ENCODE measurements around the gene POLR2B.
"Not testable (repeated sequence)": the region's sequence is repeated elsewhere in the genome, so short reads cannot be mapped to it uniquely, and the experiment has no call there.

POLR2B gene

DNA sequence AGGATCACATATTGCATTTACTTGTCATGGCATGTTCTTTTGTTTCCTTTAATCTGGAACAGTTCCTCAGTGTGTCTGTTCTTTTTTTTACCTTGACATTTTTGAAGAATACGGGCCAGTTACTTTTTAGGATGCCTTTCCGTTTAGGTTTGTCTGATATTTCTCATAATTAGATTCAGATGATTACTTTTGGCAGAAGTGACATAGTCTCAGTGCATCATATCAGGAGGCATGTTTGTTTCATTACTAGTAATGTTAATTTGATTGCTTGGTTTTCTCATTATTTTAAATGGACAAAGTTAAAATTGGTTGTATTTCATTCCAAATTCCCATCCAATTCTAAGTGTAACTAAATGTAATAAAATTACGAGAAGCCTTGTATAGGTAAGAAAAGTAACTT lies 8.3 kb downstream of the POLR2B start:
- DNase-seq (ENCODE audit: low spot score): no peak

DNA sequence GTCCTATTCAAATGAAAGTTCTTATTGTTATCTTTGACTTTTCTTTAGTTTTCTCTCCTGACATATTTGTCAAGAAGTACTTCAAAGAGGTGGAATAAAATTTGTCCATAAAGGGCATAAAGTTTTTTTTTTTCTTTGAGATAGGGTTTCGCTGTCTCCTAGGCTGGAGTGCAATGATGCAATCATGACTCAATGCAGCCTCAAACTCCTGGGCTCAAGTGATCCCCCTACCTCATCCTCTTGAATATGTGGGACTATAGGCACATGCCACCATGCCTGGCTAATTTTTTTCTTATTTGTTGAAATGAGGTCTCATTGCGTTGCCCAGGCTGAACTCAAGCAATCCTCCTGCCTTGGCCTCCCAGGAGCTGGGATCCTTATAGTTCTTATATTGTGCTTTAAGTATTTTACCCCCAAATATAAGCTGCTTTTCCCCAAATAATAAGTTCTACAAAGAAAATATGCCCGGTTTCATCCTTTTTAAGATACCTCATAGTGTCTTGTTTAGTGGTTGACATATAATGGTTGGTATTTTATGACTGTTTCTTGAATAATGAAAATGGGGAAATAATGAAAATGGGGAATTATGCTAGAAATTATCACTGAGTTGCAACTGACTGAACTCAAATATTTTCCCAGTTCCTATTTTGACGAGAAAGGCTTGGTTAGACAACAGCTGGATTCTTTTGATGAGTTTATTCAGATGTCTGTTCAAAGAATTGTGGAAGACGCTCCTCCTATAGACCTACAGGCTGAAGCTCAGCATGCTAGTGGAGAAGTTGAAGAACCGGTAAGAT lies 11.6 kb downstream of the POLR2B start:
- no peak for DNase-seq (ENCODE audit: low spot score)

DNA sequence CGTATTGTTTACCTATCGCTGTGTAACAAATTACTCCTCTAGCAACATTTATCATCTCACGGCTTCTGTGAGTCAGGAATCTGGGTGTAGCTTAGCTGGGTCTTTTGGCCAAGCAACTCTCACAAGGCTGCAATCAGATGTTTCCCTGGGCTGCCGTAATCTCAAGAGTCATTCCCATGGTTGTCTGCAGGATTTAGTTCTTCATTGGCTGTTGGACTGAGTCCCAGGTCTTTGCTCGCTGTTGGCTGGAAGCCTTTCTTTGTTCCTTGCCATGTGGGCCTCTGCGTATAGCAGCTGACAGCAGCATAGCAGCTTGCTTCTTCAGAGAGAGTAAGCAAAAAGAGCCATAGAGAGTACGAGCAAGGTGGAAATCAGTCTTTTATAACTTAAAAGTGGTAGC lies 16.8 kb downstream of the POLR2B start:
- DNase-seq (ENCODE audit: low spot score): peak; percentile 64

DNA sequence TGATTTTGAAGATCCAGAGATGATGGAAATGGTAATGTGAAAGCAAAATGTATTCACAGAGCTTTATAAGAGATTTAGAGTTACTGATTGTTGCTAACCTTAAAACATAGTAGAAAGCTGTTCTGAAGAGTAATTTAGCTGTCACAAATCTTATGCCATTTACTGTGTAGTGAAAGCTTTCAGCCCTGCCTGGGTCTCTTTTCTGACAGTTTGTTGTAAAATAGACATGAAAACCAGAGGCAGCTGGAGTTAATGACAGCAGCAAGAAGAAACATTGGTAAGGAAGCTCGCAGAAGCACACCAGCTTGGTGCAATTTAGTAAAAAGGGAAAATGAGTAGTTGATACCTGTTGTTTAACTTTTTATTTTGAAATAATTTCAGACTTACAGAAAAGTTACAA lies 21.1 kb downstream of the POLR2B start:
- DNase-seq (ENCODE audit: low spot score): no peak

DNA sequence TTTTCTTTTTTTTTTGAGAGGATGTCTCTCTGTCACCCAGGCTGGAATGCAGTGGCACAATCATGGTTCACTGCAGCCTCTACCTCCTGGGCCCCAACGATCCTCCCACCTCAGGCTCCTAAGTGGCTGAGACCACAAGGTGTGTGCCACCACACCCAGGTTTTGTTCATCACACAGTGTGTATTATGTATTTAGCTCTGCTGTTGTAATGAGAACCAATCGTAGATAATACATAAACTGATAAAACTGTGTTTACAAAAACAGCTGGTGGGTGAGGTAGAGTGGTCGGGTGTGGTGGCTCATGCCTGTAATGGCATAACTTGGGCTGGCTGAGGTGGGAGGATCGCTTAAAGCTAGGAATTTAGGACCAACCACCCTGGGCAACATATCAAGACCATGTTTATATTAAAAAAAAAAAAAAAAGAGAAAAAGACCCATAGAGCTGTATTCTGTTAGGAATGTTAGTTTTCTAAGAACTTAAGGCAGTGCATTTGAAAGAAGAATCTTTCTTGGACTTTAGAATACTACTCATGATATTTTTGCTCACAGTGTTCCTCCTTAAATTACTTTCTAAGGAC lies 34.9 kb downstream of the POLR2B start:
- no peak for DNase-seq (ENCODE audit: low spot score)

DNA sequence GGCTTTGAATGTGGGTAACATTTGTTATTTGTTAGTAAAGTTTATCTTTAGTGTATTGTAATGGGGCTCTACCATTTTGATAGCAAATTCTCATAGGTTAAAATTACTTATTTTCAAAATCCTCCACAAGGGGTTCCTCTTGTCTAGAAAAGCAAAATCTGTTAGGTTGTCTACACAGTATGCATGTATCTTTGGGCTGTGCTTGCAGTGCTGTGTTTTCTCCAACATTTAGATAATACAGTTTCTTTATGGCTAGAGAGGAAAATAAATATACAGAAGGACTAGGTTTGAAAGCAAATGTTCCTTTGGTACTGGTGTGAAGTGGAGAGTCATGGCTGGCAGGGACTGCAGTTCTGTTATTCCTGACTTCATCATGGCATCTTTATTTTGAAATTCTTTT lies 40.3 kb downstream of the POLR2B start:
- no peak for DNase-seq (ENCODE audit: low spot score)

DNA sequence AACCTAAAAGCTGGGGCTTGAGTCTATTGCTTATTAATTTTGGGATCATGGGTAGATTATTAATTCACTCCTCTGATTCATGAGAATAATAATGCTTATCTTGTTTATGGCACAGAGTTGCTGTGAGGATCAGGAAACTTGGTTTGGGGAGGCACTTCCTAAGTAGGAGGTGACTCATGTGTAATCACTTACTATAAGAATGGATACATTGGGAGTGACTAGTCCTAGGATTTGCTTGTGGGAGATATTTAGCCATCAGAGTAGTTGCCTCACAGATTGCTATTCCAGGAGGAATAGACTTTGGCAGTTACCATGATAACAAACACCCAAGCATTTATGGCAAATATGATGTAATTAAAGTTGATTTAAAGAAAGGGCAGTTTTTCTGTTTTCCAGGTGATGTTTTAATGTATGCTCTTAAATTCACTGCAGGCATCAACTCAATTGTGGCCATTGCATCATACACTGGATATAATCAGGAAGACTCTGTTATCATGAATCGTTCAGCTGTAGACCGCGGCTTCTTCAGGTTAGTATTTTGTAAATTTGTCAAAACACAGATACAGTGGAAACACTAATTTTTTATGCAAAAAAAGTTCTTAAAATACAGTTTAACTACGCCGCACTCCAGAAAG lies 41.9 kb downstream of the POLR2B start:
- DNase-seq (ENCODE audit: low spot score): peak; percentile 89

DNA sequence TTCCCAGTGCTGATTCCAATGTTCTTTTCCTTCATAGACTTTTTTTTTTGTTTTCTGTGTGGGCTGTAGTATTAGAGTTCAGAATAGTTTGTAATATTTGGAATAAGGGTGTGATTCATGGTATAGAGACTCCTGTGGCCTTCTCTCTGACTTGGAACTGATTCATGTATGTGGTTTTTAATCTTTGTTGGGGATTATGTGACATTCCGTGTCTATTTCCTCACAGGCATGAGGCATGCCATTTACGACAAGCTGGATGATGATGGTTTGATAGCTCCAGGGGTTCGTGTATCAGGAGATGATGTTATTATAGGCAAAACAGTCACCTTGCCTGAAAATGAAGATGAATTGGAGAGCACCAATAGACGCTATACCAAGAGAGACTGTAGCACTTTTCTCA lies 44.4 kb downstream of the POLR2B start:
- DNase-seq (ENCODE audit: low spot score): no peak

DNA sequence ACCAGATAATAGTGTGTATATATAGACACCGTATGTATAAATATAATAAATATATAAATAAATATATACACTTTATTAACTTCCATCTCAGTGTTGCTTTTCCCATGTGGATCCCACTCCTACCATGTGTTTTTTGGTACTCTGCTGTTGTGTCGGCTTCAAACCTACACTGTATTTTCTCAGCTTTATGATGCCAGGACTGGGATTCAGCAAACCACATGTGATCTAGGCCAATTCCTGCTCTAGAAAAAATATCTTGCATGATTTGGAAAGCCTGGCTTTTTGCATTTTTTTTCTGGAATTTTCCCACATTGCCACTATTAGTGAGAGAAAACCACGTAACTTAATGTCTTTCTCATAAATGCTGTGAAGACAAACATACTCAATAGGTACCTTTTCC lies 55.8 kb downstream of the POLR2B start:
- DNase-seq (ENCODE audit: low spot score): no peak

DNA sequence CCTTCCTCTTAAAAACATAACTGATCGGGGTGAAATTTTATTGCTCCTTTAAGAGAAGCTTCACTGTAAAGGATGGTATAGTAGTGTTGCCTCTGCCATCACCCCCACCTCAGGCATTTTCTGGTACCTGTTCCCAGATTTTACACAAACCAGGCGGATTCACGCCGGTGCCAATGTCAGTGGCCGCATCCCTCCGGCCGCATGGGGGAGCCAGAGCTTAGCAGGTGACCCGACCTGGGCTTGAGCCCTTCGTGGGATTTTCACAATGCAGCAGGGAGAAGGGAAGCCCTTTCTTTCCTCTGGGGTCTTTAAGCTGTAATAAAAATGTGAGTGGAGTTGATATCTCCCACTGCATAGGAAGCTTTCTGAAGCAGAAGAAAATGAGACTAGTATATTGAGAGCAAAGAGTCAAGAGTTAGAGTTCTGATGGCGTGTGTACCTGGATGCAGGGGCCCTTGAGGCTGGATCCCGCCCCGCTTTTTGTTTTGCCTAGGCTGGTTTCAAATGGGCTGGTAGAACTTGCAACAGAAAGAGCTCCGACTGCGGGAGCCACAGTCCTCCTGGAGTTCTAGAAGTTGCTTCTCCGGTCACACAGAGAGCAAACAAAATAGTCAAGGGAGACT lies 59.4 kb downstream of the POLR2B start:
- peak; percentile 56 for DNase-seq (ENCODE audit: low spot score)

DNA sequence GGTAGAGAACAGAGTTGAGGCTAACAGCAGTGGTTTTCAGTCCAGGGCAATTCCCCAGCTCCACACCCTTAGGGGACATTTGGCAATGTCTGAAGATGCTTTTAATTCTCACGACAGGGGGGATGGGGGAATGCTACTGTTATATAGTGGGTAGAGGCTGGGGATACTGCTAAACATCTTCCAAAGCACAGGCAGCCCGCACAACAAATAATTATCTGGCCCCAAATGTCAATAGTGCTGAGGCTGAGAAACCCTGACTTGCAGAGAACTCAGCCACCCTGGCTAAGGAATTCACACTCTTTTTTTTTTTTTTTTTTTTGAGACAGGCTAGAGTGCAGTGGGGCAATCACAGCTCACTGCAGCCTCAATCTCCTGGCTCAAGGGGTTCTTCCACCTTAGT lies 60.6 kb downstream of the POLR2B start:
- DNase-seq (ENCODE audit: low spot score): no peak

DNA sequence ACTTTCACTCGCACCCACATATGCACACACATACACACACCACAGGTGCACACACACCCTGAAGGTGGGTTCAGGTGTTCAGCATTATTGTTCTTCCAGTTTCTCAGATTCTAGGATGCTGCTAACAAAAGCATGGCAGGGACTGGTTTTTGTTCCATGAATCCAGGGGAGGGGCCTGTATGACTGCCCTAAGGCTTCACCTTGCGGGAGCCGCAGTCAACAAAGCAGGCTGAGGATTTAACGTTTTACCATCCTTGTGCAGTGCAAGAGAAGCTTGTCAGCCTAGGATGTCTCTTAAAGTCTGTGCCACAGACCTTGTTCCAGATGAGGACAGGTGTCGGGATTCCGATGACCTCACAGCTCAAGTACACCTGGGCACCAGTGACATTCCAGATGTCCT lies 61.8 kb downstream of the POLR2B start:
- no peak for DNase-seq (ENCODE audit: low spot score)

DNA sequence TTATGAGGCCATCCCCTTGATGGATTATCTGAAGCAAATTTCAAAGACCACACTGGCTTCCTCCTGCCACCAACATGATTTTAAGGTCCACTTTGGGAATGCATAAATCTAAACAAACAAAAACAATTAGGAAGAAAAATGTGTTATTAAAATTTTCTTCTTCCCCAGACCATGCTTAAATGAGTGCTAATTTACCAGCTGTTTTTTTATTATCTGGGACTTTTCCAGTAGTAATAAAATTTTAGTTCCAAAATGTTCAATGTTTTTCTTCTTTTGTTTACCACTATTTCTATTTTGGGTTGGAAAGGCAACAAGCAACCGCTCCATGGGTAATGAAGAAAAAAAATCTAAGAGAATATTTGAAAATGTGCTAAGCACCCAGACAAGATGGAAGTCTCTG lies 62.3 kb downstream of the POLR2B start:
- no peak for DNase-seq (ENCODE audit: low spot score)

DNA sequence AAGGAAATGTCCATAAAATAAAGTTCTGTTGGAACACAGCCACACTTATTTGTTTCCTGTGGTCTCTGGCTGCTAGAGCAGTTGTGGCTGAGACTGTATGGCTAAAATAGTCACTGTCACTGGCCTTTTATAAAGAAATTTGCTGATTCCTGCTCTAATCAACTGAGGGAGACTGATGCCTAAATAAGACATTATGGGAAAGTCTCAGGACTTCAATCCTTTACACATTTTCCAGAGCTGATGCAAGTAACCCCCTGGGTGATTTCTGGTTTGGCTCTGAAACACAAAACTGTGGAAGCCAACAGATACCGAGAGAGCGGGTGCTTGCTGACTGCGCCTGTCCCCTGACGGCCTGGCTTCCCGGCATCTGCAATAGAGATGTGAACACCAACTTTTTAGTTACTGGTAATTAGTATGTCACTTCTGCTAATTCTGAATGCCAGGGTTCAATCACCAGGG lies 64.0 kb downstream of the POLR2B start:
- DNase-seq (ENCODE audit: low spot score): no peak

DNA sequence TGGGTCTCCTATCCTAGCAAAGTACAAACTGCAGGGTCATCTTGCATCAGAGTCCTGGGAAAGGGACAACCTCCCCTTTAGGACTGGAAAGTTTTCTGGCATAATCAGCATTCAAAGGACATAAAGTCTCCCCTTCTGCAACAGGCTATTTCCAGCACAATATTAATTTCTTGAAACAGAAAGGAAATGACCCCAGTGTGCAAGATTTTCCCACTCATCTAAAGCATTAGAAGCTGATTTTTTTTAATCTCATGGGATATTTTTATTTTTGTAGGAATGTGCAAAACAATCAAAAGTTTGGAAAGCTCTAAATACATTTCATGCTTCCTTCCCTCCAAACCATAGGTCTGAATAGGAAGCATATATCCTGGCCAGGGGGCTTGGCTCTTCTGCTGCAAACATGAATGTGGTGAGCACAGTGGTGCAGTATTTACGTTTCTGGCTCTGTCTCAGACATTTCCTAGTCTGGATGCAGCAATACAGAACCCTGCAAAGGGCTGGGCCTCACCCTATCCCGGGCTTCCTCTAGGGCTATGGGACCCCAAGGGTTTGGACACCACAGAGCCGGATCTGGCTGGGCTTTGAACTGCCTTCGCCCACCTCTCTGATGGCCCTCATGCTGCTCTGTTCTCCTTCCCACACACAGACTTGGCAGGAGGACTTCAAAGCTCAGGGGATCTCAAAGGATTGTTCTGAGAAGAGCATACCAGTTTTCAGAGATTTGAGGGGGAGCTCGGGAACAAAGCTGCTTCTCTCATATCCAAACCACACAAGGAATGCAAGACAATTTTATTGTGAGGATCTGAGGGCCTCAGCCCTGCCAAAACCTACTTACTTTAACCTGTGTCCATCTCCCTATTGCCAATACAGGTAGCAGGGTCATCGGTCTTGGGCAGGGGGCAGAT lies 64.9 kb downstream of the POLR2B start:
- peak; percentile 80 for DNase-seq (ENCODE audit: low spot score)

DNA sequence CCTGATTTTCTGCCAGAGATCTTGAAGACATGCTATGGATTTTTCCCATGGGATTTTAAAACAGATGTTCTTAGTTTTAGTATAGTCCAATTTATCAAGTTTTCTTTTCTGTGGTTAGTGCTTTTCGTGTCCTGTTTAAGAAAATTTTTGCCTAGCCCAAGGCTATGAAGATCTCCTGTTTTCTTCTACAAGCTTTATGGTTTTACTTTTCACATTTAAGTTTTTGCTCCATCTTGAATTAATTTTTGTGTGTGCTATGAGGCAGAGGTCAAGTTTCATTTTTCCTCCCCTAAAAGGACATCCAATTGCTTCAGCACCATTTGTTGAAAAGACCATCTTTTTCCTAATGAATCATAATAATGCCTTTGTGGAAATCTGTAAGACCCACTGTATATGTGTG lies 65.6 kb downstream of the POLR2B start:
- no peak for DNase-seq (ENCODE audit: low spot score)

DNA sequence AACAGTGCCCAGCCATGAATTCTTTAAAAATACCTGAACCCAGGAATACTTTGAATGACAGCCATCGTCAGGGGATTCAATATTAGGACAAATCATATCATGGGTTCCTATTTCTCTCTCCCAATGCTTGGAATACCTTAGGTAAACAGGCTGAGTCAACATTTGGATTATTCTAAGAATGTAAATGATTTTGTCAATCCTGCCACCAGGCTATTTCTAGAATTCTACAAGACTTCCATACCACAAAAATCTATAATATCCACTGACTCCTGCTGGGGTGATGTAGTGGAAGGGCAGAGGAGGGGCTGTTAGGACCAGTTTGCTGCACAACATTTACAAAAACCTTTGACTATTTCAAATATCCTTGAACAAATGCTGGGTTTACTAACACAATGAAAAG lies 66.3 kb downstream of the POLR2B start:
- DNase-seq (ENCODE audit: low spot score): no peak

DNA sequence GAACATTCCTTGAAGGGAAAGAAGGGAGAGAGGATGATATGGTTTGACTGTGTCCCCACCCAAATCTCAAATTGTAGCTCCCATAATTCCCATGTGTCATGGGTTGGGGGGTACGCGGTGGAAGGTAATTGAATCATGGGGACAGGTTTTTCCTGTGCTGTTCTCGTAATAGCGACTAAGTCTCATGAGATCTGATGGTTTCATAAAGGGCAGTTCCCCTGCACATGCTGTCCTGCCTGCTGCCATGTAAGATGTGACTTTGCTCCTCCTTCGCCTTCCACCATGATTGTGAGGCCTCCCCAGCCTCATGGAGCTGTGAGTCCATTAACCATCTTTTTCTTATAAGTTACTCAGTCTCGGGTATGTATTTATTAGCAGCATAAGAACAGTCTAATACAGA lies 68.3 kb downstream of the POLR2B start:
- DNase-seq (ENCODE audit: low spot score): not testable (repeated sequence)

DNA sequence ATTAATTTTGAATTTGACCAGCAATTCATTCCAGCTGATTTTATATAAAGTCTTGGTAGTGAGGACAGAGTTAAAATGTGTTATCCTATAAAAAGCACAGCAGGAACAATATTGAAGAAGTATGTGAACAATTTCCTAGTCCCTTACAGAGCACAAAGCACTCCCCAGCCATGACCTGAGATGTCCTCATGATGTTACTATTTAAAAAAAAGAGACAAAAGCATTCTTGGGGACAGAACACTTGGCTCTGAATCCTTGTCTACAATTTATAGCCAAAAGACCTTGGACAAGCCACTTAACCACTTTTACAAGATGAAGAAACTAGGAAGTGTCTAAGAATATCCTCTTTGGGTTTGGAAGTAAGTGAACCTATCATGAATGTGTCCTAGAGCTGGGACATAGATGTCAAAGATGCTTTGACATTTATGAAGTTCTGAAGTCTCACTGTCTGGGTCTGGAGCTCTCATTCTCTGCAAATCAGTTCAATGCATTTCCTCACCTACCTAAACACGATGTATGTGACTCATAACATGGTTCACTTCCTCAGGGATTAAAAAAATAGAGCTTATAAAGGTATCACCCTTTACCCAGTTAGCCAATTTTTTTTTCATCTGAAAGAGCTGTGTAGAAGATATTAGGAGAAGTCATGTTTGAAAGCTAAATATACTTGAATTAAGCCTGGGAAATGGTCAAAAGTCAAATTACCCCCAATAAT lies 70.1 kb downstream of the POLR2B start:
- no peak for DNase-seq (ENCODE audit: low spot score)

DNA sequence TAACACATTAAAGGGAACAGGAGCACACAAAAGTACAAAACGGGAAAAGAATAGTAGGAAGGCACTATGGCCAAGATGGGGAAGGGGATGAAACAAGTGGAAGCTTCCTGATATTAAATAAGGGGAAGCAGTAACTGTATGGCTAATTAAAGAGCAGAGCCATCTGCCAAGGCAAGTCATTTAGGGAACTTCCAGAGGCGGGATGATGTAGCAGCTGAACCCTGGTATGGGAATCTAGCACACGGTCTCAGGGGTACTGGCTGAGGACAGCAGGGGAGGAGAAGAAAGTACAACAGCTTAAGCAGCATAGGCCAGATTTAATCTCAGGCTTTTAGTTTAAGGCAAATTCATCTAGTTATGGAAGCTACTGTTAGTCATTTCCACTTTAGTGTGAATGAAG lies 72.4 kb downstream of the POLR2B start:
- no peak for DNase-seq (ENCODE audit: low spot score)

DNA sequence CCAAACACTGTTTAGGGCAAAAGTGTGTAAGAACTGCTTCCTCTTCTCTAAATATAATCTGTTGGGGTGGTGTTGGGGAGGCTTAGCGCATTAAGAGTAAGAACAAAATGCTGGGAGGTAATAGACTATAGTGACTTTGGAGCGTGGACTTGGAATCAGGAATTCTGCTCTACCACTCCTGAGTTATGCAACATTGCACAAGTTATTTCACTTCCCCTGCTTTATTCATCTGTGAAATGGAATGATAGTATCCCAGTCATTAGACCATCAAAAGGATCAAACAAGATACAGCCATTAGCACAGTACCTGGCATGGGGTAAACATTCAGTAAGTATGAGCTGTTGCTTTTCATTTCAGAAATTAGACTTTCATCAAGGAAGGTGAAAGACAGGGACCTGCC lies 72.8 kb downstream of the POLR2B start:
- DNase-seq (ENCODE audit: low spot score): no peak

Measured in COLO829 (cell line).